GM18907 (cell line): ENCODE measurements around the gene CDK8.
"Not testable (repeated sequence)": the region's sequence is repeated elsewhere in the genome, so short reads cannot be mapped to it uniquely, and the experiment has no call there.

Source experiments
- ATAC-seq: cut with Tn5 transposase; IDR thresholded peaks from one replicate; pipeline ENCODE4 v1.9.1; 2021; ENCODE audit warnings: mild to moderate bottlenecking, moderate library complexity; ENCODE audit not compliant: unreplicated experiment

CDK8 gene

DNA sequence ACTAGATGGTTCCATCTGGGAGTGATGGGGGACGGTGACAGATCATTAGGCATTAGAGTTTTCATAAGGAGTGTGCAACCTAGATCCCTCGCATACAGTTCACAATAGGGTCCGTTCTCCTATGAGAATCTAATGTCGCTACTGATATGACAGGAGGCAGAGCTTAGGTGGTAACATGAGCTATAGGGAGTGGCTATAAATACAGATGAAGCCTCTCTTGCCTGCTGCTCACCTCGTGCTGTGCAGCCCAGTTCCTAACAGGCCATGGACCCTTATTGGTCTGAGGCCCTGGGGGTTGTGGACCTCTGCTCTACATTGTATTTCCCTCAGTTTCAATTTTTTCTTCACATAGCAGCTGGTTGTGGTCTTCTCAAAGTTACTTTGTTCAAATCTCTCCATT lies 56.5 kb downstream of the CDK8 start:
- ATAC-seq, result no peak

DNA sequence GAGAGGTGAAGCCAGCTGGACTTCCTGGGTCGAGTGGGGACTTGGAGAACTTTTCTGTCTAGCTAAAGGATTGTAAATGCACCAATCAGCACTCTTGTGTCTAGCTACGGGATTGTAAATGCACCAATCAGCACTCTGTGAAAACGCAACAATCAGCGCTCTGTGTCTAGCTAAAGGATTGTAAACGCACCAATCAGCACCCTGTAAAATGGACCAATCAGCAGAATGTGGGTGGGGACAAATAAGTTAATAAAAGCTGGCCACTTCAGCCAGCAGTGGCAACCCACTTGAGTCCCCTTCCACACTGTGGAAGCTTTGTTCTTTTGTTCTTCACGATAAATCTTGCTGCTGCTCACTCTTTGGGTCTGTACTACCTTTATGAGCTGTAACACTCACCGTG lies 58.1 kb downstream of the CDK8 start:
- not testable (repeated sequence) for ATAC-seq

DNA sequence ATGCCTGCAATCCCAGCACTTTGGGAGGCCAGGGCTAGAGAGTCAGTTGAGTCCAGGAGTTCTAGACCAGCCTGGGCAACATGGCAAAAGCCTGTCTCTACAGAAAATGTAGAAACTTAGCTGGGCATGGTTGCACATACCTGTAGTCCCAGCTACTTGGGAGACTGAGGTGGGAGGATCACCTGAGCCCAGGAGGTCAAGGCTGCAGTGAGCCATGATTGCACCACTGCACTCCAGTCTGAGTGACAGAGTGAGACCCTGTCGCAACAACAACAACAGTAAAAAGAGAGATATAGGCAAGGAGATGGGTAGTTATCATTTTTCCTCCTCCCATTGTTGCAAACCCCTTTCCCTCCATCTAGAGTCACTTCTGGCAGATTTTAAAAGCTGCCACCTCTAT lies 62.2 kb downstream of the CDK8 start:
- not testable (repeated sequence) for ATAC-seq

DNA sequence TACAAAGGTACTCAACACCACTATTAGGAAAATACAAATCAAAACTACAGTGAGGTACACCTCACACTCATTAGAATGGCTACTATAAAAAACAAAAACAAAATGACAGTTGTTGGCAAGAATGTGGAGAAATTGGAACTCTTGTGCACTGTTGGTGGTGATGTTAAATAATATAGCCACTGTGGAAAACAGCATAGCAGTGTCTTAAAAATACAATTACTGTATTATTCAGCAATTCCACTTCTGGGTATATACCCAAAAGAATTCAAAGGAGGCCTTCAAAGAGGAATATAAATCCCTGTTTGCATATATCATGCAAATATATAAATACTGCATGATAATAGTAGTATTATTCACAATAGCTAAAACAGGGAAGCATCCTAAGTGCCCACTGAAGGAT lies 66.8 kb downstream of the CDK8 start:
- no peak for ATAC-seq

DNA sequence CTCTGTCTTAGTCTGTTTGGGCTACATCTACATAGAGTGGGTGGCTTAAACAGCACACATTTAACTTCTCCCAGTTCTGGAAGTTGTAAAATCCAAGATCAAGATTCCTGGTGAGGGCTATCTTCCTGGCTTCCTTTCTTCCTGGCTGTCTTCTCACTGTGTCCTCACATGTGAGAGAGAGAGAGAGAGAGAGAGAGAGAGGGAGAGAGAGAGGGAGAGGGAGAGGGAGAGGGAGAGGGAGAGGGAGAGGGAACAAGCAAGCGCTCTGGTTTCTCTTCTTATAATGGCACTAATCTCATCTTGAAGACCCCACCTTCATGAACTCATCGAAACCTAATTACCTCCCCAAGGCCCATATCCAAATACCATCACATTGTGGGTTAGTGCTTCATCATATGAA lies 69.2 kb downstream of the CDK8 start:
- ATAC-seq, result no peak

DNA sequence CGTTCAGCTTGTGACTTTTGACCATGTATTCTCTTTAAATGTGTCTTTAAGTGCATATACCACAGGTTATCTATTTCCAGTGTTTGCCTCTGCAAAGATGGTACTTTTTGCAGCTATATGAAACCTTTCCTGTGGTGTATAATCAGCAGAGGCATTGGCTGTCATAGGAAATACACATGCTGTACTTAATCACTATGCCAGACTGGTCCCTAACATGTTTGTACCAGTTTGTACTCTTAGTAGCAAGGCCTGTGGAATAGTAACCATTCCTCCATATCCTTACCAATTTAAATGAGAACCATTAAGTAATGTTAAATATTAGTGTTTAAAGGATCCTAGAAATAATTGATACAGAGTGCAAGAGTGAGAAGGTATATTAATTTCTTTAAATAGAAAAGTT lies 69.8 kb downstream of the CDK8 start:
- ATAC-seq, result peak; percentile 40

DNA sequence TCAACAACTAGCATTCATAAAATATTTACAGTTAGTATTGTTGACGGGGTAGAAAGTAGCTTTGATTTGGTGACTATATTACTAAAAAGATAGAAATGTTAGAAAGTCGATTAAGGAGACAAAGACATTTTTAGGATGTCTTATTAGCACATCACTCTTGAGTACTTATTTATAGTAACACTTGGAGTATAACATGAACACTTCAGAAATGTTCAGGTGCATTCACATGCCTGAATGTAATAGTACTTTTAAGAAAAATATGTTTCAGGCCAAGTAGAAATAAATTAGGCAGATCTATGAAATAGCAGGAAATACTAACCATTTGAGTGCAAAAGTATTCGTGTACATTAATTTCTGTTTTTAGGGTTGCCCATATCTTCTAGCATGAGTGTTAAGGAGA lies 70.4 kb downstream of the CDK8 start:
- no peak for ATAC-seq

DNA sequence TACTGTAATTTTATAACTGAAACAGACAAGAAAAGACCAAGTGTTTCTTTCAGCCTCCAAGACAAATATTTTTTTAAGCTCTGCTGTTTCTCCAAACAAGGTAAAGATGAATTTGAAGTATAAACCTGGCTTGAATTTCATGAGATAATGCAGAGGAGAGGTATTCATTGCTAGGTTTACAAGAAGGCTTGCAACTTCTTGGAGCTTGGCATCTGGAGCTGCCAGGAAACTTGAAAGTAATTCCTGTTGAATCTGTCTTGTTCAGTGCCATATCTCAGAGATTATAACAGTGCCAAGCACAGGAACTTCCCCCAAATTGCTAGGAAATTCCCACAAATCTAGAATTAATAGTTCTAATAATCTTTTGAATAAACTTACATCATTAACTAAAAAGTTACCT lies 70.9 kb downstream of the CDK8 start:
- ATAC-seq, result no peak

DNA sequence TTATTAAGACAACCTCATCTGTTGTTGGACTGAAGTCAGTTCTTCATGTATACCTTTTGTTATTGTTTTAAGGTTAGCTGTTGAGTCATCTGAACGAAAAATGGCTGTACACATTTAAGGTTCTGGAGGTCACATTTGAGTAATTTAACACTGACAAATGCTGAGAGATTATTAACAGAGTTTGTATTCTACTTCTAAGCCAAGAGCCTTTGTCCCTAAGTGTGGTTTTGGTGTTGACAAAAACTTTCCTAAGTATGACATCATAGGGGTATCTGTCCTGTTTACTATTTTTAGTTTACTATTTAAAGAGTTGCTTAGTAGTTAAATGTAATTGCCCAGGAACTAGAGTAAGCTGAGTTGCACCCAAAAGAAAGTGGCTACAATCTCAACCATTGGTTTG lies 71.9 kb downstream of the CDK8 start:
- peak; percentile 85 for ATAC-seq

DNA sequence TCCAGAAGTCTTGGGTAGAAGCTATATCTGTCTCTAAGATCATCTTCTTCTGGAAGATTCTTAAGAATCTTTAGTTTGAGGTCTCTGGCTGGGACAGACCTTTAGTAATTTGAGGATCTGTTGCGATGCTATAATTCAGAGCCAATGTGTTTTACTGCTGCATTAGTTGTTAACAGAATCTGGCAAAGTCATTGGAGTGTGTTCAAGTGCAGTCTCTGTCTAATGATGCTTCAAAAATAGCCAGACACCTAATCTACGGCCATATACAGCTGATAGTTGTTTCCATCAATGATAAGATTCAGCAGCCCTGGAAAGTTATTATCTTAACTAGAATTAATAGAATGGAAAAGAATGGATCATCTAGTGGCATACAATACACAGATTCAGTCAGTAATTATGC lies 72.6 kb downstream of the CDK8 start:
- no peak for ATAC-seq

DNA sequence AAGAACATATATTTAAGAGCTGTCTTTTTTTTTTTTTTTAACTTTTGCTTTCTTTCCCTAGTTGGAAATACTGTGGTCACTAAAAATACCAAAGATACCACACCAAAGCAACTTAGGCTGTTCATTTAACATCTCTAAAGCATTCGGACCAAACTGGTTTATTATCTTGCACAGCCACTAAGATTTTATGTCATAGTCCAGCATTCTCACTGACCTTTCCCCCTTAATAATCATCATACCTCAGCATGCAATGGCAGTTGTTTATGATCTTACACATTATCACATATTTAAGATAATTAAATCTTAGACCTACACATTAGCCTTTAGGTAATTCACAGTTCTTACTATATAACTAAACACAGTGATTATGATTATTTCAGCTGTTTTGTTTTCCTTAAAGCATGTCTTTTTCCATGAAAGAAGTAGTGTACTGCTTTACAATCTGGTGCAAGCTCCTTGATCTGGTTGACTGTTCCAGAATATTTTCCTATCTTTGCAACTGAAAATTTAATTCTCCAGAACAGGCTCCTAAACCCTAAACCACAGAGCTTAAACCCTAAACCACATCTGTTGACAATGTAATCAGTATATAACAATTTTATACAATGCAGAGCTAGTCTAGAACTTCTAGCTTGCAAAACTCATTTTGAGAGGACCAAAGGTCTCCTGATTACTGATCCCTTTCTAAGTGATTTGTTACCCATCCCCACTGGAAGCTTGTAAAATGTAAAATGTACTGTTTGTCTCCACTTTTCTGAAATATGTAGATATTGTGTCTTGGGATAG lies 74.2 kb downstream of the CDK8 start:
- ATAC-seq, result no peak

DNA sequence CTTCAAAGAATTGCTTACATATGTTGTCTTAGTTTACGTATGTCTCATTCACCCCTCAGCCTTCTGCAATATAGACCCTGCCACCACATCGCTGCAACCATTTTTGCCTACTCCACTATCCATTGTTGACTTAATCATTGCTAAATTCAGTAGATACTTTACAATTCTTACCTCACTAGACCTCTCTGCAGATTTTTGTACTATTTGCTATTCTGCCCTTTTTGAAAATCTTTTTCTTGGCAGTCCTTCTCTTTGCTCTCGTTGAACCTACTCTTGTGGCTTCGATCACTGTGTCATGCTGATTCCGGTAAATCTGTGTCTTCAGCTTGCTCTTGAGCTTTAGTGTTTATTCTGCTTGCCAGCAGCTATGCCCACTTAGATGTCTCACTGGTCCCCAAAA lies 81.2 kb downstream of the CDK8 start:
- no peak for ATAC-seq

DNA sequence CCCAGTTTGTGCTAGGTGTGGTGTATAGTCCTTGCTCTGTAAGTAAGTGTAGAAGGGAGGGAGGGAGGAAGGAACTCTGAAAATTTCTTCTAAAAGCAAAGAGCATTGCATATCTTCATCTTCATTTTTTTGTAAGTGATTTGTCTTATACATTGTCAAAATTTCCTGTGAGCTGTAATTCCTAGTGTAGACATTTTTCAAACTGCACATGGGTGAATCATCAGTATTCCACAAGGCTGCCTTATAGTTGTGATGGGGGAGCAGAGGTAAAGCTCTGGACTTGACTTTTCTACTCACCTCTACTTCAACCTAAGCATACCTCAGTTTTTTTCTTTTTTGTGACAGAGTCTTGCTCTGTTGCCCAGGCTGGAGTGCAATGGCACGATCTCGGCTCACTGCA lies 86.9 kb downstream of the CDK8 start:
- ATAC-seq, result no peak

DNA sequence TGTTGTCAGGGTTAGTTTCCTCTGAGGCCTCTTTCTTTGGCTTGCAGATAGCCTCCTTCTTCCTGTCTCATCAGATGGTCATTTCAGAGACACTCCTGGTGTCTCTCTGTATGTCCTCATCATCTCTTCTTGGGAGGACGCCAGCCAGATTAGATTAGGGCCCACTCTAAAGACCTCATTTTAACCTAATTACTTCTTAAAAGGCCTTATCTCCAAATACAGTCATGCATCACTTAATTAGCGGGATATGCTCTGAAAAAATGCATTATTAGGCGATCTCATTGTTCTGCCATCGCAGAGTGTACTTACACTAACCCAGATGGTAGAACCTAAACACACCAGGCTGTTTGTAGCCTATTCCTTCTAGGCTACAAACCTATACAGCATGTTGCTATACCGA lies 89.0 kb downstream of the CDK8 start:
- ATAC-seq, result no peak

DNA sequence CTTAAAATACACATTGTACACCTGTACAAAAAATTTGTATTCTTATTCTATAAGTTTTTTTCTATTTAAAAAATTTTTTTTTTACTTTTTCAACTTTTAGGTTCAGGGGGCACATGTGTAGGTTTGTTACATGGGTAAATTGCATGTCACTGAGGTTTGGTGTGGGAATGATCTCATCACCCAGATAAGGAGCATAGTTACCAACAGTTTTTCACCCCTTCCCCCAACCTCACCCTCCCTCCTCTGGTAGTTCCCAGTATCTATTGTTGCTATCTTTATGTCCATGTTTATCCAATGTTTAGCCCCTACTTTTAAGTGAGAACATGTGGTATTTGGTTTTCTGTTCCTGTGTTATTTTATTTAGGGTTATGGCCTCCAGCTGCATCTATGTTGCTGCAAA lies 89.9 kb downstream of the CDK8 start:
- no peak for ATAC-seq

DNA sequence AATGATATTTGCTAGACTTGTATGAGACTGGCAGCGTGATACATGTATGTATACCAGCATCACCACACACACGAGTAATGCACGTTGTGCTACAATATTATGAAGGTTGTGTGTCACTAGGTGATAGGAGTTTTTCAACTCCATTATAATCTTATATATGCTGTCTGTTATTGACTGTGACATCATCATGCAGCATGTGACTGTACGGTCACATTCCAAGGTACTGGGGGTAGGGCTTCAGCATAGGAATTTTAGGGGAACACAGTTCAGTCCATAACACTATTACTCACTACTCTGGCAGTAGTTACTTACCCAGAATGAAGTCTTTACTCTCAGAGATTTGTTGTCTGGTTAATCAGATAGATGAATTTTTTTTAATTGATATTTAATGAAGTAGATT lies 91.1 kb downstream of the CDK8 start:
- no peak for ATAC-seq

DNA sequence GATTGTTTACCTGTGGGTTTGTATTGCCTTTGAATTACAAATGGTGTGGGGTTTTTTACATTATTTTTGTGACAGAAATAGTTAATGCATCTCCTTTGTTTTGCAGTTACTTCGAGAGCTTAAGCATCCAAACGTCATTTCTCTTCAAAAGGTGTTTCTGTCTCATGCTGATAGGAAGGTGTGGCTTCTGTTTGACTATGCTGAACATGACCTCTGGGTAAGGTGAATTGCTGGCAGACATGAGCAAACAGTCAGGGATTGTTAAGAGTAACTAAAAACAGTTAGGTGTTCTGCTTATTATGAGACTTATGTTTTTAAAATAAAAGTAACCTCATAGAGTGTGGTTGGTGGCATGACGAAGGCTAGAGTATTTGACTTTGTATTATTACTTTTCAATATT lies 95.0 kb downstream of the CDK8 start:
- no peak for ATAC-seq

DNA sequence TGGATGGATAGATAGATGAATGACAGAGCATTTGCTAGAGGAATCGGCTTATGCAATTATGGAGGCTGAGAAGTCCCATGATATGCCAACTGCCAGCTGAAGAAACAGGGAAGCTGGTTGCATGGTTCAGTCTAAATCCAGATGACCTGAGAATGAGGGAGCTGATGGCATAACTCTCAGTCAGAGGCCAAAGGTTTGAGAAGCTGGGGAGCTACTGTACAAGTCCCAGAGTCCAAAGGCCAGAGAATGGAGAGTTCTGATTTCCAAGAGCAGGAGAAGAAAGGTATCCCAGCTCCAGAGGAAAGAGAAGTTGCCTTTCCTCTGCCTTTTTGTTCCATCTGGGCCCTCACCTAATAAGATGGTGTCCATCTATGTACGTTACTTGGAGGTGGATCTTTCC lies 108.3 kb downstream of the CDK8 start:
- no peak for ATAC-seq

DNA sequence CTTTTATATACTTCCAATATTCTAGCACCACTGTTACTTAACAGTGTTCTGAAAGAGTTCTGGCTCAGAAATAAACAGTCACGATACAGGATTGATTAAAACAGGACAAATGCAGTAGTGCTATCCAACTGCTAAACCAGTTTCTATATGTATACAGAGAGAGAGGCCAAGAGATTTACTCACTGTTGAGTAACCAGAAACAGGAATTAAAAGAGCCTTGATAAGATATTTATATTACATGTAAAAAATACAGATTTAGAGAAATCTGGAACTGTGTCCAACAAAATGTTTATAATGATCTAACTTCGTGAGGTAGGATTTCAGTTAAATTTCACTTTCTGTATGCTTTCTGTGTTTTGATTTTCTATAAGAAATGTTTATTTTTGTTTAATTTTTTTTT lies 116.6 kb downstream of the CDK8 start:
- no peak for ATAC-seq

DNA sequence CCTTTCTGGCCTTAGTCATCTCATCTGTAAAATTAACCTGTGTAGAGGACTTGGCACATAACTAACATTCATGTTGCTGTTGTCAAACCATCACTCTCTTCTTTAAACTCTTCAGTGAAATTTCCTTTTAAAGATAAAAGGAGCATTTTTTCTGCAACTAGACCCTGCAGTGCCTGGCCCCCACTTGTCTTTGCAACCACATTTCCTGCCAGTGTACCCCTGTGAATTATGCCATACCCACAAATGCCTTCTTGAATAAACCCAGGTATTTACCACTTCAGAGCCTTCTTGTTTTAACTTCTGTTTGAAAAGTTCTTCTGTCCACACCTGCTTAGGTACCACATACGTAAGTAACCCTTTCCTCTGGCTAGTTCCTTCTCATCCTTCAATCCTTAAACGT lies 118.8 kb downstream of the CDK8 start:
- ATAC-seq, result no peak

DNA sequence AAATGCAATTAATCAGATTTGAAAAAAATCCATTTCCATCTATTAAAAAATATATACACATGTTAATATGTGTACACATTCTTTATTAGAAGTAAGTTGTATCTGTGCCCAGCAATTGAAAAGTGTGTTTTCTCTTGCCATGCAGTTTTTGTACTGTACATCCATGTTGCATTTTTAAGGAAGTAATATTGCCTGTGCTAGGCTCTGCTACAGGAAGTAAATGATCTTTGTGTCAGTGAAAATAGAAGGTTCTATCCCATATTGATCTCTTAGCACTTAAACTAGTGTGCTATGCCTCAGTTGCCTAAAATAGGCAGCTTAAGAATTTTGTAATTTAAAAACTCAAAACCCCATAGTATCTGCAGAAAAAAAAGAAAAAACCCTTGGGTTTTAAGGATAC lies 122.5 kb downstream of the CDK8 start:
- no peak for ATAC-seq

DNA sequence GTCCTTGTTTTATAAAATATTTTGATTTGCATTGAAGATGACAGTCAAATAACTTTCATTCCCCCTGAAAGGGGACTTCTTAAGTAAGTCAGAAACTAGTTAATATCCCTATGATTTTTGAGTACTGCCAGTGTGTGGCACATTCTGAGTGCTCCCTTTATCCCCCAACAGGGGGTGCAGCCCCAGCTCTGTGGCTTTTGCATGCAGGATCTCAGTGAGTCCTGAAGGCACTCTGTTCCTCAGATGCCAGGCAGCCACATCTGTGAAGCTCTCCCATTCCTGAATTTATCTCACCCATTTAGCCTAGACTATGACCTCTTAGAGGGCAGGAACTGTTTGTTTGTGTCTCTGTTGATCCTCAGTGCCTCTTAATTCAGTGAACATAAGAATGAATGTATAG lies 123.1 kb downstream of the CDK8 start:
- ATAC-seq, result peak; percentile 63

DNA sequence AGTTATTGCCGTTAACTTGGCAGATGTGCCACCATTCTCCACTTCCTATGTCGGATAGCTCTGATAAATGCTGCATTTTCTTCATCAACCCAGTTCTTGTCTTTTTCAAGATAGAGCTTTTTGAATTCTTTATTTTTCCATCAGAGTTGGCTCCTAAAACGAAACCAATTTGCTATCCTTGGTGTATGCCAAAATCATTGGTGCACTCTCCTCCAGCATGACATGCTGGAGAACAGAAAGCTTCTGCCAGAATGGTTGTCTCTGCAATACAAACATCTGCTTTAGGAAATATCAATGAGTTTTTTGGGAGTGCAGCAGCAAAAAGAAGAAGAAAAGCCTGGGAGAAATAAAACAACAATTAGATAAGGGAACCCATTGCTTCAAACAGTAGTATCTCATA lies 124.2 kb downstream of the CDK8 start:
- ATAC-seq, result no peak
